Neural cell (in vitro differentiated cells): Measurements from ENCODE around the gene PGM5.
"Not testable (repeated sequence)": the region's sequence is repeated elsewhere in the genome, so short reads cannot be mapped to it uniquely, and the experiment has no call there.

ENCODE experiments used
- EP300 ChIP-seq: fragments of 450-650 bp; conservative IDR thresholded peaks from 2 replicates; pipeline ENCODE4 v1.6.1; 2014; ENCODE audit warnings: antibody characterized with exemption, mild to moderate bottlenecking, moderate library complexity; ENCODE audit not compliant: poor library complexity, severe bottlenecking
- EZH2 ChIP-seq: fragments of 200-600, 300-800 bp; shearing (Covaris generic), sonication (generic); IDR thresholded peaks from 2 replicates; pipeline ENCODE4 v1.6.1; 2014; ENCODE audit warnings: antibody characterized with exemption, low read length, borderline replicate concordance, mild to moderate bottlenecking; ENCODE audit not compliant: insufficient read depth, poor library complexity, severe bottlenecking
- POLR2AphosphoS5 ChIP-seq: IDR thresholded peaks from 2 replicates; pipeline ENCODE4 v1.6.1; 2012
- TAF1 ChIP-seq: IDR thresholded peaks from 2 replicates; pipeline ENCODE4 v1.6.1; 2012; ENCODE audit warnings: low read depth
- TF ChIP-seq, protein P1 (sequence below): fragments of 450-650 bp; IDR thresholded peaks from 2 replicates; pipeline ENCODE4 v1.5.1; 2014; ENCODE audit warnings: antibody characterized with exemption, mild to moderate bottlenecking, moderate library complexity; ENCODE audit not compliant: poor library complexity, severe bottlenecking

DNA sequence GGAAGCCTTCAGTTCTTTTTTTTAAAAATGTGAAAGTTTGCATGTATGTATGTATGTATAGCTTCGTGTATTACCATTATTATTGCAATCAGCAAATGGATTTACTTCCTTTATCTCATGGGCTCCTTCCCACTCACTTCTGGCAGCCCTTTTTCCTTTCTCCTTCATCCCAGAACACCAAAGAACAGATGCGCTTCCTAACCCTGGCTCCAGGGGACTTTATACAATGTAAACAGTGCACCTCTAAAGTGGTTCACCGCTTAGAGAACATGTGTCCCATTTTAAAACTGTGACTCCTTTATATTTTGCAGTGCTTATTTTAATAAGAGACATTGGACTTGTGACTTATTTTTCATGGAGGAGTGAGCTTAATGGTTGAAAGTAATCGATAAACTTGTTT, 13.2 kb upstream of the PGM5 start:
- TF ChIP-seq, protein P1, sequence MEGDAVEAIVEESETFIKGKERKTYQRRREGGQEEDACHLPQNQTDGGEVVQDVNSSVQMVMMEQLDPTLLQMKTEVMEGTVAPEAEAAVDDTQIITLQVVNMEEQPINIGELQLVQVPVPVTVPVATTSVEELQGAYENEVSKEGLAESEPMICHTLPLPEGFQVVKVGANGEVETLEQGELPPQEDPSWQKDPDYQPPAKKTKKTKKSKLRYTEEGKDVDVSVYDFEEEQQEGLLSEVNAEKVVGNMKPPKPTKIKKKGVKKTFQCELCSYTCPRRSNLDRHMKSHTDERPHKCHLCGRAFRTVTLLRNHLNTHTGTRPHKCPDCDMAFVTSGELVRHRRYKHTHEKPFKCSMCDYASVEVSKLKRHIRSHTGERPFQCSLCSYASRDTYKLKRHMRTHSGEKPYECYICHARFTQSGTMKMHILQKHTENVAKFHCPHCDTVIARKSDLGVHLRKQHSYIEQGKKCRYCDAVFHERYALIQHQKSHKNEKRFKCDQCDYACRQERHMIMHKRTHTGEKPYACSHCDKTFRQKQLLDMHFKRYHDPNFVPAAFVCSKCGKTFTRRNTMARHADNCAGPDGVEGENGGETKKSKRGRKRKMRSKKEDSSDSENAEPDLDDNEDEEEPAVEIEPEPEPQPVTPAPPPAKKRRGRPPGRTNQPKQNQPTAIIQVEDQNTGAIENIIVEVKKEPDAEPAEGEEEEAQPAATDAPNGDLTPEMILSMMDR, result not testable (repeated sequence)
- TF ChIP-seq POLR2AphosphoS5, EZH2, EP300, TAF1: not testable (repeated sequence)
